SIG-M5 treated with dmso at 0.1 percent for 504 hours (cell line): ENCODE measurements around the gene ABHD16A.

Source experiments
- DNase-seq: peaks from one replicate; lab custom pipeline; 2025; ENCODE audit not compliant: unreplicated experiment; lab: John Stamatoyannopoulos, UW

The ABHD16A gene

DNA sequence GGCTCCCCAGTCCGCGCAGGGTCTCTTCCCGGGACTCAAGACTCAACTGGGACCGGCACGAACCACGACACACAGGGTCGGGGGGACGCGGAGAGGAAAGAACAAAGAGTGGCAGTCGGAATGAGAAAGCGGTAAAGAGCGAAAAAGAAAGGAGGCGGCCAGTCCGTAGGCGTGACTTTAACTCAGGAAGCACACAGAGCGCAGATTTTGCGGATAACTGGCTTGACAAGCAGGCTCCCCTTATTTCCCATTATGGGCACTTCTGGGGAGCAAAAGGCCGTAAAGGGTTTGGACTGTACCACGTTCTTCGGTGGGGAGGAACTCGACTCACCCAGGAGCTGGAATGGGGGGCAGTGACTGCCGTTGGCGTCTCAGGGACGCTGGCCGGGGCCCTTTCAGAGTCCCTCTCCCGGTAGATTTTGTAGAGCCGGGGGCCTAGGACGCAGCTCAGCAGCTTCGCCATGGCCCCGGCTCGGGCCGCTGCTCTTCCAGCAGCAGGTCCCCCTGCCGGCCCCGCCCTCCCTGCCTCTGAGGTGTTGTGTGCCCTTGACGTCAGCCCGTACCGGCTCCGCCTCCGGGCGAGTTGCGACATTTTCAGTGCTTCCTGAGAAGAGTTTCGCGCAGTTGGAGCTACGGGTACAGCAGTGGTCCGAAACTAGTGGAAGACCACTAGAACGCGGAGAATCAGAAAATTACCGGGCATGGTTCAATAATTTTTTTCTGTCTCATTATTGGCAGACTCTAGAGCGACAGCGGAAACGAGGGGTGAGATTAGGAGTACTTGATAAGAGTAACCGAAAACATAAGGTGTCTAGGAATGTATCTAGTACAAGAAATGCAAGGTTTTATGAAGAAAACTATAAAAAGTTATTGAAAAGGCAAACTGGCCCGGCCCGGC is at the start of gene ABHD16A:
Gene ABHD16A (minus strand): TSS at position 506 of the 898 bp plus-strand sequence. CDS start 43 bp downstream, at position 463.
- DNase-seq, result peak; percentile 97

DNA sequence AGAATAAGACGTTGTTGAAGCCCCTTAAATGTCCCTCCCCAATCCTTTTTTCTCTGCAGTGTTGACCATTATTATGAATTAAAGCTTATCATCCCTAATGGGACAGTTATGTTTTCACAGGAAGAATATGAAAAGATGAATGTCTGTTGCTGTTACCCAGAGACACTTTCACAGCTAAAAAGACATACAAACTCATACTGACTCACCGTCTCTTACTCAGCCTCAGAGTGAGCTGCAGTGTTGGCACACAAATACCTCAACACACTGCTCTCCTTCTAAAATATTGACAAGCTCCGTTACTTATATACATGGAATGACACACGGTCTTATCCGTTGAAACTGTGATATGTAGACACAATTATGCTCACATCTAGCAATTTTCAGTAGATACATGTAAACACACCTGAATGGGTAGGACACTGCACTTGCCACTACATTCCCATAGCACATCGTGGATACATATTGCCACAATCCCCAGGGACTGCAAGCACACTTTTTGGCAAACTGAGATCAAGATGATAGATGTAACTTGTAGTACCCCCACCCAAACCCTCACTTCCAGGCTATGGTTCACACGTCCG is 49.7 kb upstream of the ABHD16A start:
- DNase-seq, result no peak

DNA sequence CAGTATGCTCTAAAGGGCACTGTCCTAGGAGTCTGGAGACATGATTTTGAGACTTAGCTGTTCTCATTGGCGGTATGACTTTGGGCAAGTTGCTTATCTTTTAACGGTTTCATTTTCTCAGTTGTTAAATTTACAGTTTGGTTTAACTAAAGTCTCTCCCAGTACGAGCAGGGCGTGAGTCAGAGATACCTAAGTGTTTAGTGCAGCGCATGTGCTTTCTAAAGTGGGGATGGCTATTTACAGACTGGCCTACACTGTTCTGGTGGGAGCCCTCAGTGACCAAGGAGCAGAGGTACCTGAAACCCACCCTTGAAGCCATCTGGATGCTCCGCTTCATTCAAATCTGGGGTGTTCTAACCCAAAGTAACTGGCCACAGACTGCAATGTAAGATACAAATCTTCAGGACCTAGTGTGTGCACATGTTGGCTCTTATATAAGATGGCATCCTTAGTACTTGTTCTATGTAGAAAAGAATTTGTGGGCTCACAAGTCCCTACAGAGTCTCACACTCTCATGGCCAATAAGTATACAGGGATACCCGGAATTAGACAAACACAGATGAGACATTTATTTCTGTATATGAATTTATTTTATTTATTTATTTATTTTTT is 47.4 kb upstream of the ABHD16A start:
- DNase-seq, result no peak

DNA sequence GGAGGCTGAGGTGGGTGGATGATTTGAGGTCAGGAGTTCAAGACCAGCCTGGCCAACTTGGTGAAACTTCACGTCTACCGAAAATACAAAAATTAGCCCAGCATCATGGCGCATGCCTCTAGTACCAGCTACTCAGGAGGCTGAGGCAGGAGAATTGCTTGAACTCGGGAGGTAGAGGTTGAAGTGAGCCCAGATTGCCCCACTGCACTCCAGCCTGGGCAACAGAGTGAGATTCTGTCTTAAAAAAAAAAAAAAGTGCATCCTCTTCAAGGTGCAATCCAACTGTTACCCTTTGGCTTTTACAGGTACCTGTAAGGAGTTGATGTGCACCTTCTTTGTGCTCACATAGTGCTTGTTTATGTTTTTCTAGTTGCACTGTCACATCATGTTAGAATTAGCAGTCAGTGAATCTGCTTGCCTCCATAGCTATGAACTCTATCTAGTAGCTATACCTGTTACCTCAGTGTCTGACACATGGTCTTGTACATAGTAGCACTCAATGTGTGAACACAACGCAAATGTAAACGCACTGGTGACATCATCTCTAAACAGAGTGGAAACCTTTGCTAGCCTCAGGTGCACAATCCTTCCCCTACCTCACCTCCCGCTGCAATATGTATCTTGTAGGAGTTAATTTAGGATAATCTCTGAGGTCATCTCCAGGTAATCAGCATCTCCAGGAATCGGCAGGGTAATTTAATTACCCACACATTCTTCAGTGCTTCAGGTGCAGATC is 46.3 kb upstream of the ABHD16A start:
- DNase-seq, result no peak

DNA sequence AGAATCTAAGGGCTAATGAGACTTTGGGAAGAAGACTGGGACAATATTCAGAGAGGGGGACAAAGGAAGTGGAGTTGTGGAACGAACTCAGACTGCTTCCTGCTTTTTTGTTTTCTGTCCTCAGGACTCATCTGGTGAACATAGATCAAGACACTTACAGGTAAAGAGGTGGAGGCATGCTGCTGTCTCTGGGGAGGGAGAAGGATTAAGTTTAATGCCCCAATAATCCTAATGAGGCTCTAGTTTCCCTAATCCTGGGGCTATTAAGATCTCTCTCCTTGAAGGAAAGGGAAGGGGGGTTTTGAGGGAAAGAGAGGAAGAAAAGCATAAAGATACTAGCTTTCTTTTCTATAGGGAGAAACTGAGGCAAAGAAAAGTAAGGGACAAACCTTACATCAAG is 41.3 kb upstream of the ABHD16A start:
- DNase-seq, result no peak

DNA sequence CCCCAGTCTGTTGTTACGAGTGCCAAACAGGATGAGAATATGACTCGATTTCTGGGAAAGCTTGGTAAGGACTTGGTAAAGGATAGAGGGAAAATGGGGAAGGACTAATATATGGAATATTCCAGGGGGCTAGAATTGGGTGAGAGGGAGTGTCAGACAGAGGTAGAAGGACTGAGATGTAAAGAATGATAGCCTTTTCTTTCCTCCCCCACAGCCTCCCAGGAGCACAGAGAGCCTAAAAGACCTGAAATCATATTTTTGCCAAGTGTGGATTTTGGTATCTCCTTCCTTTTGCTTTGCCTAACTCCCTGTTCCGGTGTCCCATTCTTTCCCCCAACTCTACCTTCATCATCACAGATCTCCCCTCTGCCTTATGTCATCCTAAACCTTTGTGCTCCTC is 39.8 kb upstream of the ABHD16A start:
- DNase-seq, result no peak

DNA sequence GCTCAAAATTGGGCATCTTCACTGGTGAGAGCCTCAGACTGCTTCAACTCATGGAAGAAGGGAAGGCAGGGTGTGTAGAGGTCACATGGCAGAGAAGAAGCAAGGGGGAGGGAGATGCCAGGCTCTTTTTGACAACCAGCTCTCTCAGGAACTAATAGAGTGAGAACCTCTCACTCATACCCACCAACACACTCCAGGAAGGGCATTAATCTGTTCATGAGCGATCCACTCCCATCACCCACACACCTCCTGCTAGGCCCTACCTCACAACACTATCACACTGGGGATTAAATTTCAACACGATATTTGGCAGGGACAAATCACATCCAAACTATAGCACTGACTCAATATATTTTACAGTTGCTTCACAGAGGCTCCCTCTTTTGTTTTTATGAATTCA is 38.7 kb upstream of the ABHD16A start:
- no peak for DNase-seq

DNA sequence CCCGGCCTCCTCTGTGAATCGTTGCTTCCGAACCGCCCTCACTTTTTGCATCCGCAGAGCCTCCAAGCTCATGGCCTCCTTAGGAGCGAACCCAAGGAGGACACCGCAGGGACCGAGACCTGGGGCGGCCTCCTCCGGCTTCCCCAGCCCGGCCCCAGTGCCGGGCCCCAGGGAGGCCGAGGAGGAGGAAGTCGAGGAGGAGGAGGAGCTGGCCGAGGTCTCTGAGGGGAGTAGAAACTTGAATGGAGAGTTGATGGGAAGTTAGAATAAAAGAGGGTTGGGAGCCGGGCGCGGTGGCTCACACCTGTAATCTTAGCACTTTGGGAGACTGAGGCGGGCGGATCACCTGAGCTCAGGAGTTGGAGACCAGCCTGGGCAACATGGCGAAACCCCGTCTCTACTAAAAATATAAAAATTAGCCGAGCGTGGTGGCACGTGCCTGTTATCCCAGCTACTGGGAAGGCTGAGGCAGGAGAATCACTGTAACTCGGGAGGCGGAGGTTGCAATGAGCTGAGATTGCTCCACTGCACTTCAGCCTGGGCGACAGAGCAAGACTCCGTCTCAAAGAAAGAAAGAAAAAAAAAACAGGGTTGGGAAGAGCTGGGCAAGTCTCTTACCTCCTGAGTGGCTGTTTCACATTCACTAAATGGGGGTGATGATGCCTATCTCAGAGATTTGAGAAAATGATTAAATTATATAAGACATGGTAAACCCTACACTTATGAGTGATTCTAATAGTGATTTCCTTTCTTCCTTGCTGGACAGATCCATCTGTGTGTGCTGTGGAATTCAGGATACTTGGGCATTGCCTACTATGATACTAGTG is 37.5 kb upstream of the ABHD16A start:
- peak; percentile 61 for DNase-seq

DNA sequence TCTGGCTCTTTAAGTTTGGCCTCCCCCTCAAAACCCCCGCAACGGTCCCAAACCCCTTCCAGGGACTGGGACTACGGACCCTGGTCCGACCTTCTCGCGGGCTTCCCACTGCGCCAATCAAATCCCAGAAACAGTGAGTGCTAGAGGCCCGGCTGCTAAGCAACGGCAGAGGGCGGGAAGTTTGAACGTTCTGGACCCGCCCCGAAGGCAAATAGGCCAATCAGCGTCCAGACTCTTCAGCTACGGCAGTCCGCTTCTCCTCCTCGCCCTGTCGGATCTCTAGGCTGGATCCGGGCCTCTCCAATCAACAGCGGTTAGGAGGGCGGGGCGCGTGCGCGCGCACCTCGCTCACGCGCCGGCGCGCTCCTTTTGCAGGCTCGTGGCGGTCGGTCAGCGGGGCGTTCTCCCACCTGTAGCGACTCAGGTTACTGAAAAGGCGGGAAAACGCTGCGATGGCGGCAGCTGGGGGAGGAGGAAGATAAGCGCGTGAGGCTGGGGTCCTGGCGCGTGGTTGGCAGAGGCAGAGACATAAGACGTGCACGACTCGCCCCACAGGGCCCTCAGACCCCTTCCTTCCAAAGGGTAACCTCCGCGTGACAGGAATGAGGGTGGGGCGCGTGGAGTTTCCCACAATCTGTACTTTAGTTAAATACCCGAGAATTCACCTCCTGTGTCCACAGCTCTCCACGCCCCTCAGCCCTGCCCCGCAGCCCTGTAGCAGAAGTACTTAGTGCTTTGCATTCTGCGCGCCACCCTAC is 36.7 kb upstream of the ABHD16A start, which contains the start of gene MSH5:
Gene MSH5 (plus strand): TSS at position 367 of the 758 bp plus-strand sequence. CDS start 462 bp downstream, outside the sequence.
- peak; percentile 99 for DNase-seq

DNA sequence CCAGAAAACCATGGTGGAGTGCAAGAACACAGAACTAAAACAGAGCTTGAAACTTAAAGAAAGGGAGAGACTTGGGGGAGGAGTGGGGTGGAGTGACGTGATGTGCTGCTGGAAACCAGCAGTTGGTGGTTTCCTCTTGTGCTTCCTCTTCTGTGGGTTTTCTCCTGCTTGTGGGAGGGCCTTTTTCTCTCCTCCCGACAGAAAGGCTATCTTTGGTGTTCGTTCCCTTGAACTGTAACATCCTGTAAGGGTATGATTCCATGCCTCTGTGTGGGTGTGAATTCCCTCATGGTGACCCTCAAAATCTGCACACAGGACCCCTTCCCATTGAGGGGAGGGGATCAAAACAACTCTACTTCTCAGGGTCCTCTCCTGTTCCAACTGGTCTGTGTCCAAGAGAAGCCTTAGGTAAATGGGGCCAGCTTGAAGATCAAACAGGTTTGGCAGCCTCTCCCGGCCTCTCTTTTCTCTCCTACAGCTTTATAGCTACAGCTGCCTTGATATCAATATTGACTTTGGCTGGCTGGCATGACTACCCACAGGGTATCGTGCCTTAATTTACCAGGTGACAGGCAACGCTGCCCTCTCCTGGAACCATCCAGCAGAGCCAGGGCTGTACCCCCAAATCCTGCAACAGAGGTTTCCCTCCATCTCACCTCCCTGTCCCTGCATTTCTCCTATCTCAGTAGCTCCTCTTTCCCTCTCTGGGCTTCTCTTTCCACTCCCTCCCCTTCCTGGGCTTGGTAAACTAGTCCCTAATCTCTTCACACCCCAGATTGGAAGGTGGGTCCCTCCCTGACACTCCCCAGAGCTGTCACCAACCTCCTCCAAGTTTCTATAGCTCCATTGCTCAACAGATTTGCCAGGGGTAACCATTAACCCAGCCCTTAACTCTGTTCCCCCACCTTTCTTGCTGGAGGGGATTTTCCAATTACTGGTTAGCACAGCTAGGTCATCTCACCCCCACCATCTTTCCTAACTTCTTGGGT is 35.2 kb upstream of the ABHD16A start:
- peak; percentile 98 for DNase-seq

DNA sequence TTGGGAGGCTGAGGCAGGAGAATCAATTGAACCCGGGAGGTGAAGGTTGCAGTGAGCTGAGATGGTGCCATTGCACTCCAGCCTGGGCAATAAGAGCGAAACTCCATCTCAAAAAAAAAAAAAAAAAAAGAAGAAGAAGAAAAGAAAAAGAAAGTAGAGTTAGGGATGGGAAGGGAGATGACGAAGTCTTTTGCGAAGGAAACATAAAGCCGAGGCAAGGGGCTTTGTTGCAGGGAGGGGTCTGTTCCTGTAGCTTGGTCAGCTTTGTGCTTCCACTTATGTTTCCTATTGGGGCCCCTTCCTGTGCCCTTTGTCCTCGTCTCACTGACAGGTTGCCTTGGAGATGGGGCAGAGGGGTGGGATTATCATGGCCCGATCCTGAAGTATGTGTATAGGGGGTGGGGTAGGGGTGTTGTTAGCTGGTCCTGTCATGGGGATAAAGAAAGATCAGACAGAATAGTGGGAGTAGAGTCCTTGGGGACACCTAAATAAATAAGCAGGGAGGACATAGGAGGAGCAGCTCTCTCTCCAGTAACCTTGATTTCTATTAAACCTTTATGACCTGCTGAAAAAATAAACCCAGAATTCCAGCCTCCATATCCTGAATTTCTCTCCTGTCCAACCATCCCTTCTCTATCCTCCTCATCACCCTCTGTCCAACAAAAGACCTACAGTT is 34.3 kb upstream of the ABHD16A start:
- DNase-seq, result peak; percentile 83

DNA sequence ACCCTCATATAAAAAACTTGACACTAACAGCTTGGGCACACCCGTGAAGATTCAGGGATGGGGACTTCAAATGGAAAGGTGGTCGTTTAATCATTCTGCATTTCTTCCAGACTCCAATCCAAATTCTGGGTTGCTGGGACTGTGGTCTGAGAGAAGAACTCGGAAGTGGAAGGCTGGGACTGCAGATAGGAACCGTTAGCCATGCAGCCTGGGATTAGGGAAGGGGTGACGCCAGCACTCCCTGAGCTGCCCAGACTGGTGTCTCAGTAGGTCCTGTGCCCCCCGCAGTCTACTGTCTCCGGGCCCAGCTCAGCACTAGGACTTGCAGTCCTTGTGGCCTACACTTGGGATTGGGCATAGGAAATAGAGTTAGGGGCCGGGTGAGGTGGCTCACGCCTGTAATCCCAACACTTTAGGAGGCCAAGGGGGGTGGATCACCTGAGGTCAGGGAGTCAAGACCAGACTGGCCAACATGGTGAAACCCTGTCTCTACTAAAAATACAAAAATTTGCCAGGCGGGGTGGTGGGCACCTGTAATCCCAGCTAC is 33.7 kb upstream of the ABHD16A start:
- no peak for DNase-seq

DNA sequence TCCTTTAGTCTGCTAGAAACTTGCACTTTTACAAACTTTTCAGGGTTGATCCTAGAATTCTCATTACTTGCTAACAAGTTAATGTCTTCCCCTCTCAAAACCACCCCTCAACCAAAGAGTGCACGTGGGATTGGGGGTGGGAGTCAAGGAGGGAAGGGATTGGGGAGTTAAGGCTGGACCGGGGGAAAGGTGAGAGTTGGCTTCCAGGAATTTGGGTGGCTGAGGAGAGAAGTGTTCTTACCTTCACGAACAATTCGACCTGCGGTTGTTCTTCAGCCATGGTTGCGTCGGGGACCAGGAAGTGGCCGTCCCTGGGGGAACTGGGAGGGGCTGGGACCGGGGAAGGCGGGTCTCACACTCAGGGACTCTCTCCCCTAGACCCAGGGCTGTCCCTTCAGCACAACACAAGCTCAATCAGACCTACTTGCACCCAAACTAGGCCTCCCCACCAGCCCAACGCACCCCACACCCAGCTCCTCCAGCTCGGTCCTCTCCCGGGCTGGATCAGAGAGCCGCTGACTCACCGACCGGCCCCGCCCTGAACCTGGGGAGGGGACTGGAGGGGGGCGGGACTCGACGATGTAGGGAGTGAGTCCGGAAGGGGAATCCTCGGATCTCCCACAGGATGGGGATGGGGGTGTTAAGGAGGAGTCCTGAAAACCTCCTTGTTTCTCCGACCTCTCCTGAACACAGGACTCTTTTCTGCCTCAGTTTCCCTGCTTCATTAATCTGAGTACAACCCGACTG is 33.1 kb upstream of the ABHD16A start, which contains the start of gene CLIC1:
Gene CLIC1 (minus strand): TSS at position 510 of the 747 bp plus-strand sequence. CDS start 230 bp downstream, at position 280.
- peak; percentile 84 for DNase-seq

DNA sequence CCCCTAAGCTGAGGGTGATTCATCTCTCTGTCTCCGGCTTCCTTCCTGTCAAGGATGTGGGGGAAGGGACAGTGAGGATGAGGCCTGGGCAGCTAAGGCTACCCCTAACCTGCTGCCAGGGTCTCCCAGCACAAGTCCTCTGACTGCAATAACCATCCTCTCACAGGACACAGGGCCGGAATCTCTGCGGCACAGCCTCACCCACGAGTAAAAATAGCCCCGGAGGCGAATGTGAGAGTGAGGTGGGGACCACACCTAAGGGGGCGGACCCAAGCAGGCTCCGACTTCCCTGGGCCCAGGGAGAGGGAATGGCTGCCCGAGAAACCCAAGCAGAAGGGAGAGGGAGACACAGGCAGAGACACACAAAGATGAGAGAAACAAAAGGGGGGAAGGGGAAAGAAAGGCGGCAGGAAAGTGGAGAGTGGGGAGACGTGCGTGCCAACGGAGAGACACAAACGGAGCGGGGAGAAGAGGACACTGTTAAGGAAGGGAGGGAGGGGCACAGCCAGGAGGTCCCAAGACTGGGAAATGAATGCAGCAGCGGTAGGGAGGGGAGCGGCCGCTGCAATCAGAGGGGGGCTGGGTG is 31.8 kb upstream of the ABHD16A start:
- DNase-seq, result peak; percentile 83

DNA sequence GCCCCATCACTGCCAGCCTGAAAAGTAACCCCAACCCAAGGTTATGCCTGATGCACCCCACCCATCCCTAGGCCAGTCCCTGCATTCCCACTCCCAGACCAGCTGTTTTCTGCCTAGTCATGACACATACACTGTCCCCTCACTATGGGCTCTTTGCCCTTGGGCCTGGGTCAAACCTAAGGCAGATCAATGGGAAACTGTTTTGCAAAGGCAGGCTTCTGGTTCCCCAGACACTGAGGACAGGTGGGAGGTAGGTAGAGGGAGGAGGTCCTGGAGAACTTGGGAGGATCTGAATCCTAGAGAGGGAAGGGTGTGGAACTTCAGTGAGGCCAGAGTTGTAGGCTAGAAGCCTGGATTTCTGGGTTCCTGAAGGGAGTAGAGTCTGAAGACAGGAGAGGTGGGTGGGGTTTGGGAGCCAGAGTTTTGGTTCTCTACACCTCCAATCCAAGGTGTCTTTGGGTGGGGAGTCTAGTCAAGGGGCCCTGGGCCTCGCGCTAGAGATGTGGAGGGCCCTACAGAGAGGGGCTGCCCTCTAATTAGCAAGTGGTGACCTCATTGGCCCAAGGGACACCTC is 31.2 kb upstream of the ABHD16A start:
- no peak for DNase-seq

DNA sequence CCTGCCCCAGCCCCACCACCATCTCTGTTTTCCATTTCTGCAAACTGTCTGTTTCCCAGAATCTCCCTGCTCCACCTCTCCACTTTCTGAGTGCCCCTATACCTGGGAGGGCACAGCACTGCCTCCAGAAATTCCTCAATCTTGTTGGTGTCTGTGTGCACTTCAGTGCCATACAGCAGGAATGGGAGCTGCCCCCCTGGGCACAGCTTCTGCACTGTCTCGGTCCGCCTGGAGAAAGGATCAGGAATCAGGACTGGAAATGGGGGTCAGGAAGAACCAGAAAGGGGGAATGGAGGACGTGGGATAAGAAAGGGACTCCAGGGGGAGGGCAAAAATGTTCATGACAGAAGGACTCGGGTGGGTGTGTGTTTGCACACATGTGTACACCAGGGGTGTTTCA is 30.6 kb upstream of the ABHD16A start:
- DNase-seq, result no peak
